ENCODE measurements around the gene IYD.

The IYD gene

DNA sequence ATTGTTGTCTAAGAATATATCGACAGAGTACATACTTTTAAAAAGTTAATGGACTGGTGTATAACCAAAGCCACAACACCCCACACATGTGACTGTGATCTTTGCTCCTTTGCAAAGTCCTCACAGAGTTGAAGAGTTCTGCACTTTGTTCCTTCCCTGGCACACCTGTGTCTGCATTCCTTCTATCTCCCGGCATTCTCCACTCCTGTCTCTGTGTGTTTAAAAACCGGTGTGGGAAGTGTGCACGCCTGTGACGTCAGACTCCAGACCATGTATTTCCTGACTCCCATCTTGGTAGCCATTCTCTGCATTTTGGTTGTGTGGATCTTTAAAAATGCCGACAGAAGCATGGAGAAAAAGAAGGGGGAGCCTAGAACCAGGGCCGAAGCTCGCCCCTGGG is at the start of gene IYD:
TSS of gene IYD (plus strand) at position 251 of the 400 bp plus-strand sequence. CDS start at position 271, 20 bp downstream.
- DNase-seq = no peak

- no peak for DNase-seq
Measured at GRCh38 chr6:150319924-150320323, 48.9 kb upstream of the IYD start.

DNA sequence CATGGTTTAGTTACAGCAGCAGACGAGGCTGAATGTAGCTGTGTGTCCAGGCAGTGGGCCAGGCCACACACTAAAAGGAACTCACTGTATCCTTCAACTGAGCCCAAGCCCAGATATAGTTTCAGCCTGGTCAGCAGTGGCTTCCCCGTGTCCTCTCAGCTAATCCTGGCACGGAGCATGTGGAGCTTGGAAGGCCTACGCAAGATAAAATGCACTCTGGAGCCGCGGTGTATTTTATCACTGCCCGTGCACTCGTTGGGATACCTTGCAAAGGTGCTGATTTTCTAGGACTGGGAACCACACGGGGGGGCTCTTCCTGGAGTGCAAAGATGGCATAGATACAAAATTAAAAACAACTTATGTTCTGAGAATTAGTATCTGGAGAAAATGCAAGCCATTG is 48.4 kb upstream of the IYD start:
- no peak for DNase-seq

GRCh38 chr6:150322466-150322871 is 46.3 kb upstream of the IYD start:
- no peak for DNase-seq

DNA sequence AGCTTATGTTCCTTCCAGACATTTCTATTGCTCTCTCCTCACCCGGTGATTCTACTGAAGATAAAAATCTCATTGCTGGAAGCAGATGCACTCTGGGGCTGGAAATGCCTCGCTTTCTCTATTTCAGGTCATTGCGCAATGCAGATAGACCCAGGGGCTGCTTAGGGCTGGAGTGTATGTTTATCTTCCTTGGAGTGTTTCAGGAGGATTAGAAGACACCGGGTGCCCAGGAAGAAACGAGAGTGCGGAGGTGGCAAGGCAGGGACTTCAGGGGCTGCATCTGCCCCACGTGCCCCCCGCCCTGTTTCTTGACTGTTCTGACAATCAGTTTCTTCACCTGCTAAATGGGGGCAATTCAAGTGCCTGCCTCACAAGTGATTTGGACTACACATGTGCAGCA is 45.6 kb upstream of the IYD start:
- DNase-seq = no peak

DNA sequence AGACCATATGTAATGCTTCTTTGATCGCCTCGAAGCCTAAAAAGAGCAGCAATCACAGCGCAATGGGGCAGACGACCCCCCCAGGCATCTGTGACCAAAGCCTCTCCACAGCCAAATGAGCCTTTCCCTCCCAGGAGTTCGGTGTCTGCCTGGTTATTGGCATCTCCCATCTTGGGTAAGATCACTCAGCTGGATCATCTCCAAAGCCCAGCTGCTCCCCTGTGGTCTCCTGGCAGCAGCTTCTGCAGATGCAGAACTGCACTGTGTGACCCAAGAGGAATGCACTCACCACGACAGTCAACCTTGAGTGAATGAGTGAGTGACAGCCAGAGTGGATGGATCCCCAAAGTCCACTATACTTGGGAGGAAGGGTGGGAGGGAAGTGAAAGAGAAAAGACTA is 44.8 kb upstream of the IYD start:
- DNase-seq = no peak

GRCh38 chr6:150325066-150325772 is 43.6 kb upstream of the IYD start:
- DNase-seq = no peak

DNA sequence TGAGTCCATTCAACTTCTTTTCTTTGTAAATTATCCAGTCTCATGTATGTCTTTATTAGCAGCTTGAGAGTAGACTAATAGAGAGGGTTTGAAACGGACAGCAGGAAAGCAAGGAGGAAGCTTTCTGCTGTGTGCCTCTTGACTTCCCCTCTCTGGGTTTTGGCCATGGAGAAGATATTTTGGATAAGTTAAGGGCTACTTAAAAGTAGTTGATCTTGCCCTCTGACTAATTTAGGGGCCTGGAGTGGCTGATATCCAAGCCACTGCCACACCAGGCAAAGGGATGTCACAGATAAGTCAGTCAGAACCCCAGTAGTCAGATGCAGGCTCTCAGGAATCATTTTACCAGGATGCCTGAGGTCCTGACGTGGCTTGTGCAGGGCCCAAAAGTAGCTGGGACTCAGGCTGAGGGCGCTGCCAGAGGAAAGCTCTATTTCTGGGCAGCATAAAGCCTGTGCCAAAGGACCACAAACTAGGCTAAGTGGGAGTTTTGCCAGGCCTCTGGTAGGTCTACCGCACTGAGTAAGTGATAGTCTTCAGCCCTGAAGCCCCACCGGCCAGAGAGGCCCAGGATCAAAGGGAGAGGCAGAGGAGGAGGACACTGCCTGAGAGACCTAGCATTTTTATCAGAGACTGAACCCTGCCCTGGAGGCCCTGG is 41.6 kb upstream of the IYD start:
- no peak for DNase-seq

DNA sequence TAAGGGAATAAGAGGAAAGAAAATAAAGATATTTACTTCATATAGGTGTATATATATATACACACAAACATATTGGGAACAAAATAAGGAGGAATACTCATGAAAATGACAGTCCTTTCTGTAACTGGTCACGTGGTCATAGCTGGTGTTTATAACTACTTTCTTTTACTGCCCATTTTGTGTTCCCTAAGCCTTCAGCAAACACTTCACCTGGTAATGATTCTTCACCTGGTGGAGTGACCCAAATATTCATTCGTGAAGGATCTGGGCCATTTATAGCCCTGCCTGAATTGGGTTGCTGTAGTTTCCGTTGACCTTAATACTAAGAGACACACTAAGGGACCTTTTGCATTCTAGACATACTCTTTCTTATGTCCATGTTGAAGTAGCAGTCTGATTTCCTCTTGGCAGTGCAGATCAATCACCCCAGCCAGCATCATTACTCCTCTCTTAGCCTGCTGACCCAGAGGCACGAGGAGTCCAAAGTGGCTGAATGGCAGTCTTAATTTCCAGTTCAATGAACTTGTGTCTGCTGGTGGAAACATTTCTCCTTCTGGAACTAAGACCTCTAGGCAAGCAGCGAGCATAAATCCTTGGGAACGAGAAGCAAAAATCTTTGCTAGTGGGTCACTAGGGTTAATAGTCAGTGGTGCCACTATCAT is 39.9 kb upstream of the IYD start:
- no peak for DNase-seq

DNA sequence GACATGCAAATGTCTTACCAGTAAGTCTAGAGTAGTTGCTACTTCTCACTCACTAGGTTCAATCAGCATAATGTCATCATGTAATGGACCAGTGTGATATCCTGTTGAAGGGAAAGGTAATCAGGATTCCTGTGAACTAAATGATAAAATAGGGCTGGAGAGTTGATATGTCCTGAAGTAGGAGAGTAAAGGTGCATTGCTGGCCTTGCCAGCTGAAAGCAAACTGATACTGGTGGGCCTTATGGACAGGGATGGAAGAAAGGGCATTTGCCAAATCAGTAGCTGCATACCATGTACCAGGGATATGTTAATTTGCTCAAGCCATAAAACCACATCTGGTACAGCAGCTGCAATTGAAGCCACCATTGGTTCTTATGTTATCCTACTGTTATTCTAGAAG is 37.5 kb upstream of the IYD start:
- DNase-seq = no peak

- DNase-seq = no peak
Measured at GRCh38 chr6:150332939-150333584, 35.8 kb upstream of the IYD start.

GRCh38 chr6:150333585-150333941 is 35.2 kb upstream of the IYD start:
- no peak for DNase-seq

DNA sequence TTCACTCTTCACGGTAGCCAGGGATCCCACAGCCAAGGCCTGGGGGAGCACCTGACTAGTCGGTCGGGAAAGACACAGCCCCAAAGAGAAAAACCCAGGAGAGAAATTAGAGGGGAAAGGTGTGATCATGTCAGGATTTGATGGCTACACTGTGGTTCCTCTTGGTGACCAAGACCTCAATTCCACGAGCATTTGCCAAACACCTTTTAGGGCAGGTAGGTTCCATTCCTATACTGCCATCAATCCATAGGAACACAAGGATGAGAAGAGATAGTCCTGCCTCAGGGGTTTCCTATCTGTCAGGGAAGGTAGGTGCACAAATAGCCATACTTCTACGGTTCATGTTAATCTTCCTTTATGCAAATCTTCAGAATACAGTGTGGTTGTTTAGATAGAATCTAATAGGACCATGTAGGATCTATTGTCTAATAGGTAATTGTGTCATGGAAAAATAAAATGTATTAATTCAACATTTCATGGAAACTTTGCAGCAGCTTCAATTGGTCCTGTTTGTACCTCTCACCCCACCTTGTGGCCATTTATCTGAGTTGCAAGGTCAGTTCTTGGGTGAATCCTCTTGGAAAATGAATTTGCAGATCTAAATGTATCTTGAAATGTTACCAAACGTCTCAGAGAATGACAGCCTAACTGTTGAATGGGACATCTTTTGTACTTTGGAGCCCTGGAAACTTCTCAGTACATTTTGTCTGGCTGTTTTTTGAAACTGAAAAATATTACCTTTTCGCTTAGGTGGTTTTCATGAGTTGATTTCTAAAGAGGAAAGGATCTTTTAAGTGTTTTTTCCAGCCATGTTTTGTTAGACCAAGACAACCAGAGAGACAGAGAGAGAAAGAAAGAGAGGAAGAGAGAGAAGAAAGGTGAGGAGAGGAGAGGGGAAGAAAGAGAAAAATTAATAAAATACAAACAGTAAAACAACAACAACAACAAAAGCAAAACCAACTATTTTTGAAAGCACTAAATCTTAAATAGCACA is 33.7 kb upstream of the IYD start:
- DNase-seq = no peak

DNA sequence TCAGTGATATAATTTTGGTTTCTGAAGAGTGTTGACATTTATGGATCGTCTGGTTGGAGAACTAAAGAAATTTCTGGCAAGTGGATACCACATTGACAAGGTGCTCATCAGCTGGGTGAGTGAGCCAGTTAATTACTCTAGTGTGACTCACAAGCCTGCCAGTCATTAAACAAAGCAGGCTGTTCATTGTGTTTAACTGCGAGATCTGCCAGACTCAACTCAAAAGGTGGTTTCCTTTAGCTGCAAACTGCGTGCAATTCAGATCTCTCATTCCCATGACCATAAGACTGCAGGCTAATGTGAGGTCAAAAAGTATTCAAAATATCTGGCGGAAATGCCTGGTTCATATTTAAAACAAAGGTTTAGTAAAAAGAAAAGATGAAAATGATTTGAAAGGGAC is 32.5 kb upstream of the IYD start:
- DNase-seq = no peak

DNA sequence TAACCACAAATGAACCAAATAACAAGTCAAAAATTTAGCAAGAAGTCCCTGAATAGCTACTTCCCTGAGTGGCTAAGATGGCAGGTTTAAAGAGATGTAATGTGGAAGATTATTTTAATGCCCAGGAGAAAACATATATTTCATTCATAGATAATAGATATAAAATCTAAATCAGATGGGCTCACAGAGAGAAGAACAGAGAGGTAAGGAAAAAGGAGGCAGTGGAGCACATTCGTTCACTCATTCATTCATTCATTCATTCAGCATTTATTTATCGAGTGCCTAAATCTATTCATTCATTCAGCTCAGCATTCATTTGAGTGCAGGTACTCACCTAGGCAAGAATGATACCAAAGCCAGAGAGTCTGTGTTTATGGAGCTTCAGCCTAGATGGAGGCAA is 32.1 kb upstream of the IYD start:
- no peak for DNase-seq

DNA sequence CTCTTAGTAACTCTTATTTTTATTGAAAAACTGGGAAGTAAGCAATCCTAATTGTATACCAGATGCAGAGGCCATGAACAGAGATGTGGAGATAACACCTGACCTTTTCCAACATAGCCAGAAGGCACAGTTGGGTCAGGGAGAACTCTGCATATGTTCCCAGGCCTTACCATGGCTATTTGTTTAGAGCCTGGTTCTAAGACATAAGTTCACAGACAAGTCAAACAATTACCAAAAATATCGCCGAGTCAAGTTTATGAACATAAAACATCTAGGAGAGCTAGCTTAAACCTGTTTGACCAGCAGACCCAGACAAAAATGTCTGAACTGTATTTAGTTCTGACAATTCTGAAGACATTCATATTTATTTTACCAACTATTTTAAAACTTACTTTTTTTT is 26.7 kb upstream of the IYD start:
- DNase-seq = no peak

GRCh38 chr6:150343434-150343833 is 25.4 kb upstream of the IYD start:
- DNase-seq = no peak

DNA sequence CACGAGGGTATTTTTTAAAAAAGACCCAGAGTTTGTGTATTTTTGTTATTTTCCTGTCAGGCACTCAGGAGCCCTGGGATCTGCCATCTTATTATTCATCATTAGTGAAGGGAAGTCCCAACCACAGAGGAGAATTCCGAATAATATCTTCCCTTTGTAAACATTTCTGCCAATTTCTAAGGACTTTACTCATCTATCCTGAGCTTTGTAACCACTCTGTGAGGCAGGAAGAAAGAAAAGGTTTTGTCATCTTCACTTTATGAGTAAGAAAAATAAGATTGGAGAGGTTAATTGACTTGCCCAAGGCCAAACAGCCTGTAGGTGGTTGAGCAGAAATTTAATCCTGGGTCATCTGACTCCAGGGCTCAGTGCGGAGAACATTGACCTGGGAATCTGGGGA is 23.0 kb upstream of the IYD start:
- DNase-seq = no peak

GRCh38 chr6:150346346-150346745 is 22.5 kb upstream of the IYD start:
- no peak for DNase-seq

- no peak for DNase-seq
Measured at GRCh38 chr6:150347845-150348244, 21.0 kb upstream of the IYD start.

GRCh38 chr6:150349546-150349945 is 19.3 kb upstream of the IYD start:
- no peak for DNase-seq

Measured in cortex of kidney (tissue), 1 donor.